ENCODE measurements around the gene TMCC1.

GRCh38 chr3:129686941-129687340 lies 206.6 kb downstream of the TMCC1 start:
- TF ChIP-seq CTCF (IDR thresholded peaks at IDR 0.05) (no peak), REST (IDR thresholded peaks at IDR 0.05) (no peak), POLR2A (IDR thresholded peaks at IDR 0.05; ENCODE audit: low read length) (no peak), JUN (IDR thresholded peaks at IDR 0.05) (no peak), GATA3 (IDR thresholded peaks at IDR 0.05; ENCODE audit: borderline replicate concordance) (no peak), SREBF2 (IDR thresholded peaks at IDR 0.05) (no peak), CHD2 (IDR thresholded peaks at IDR 0.05; ENCODE audit: low read length, partially characterized antibody) (no peak), MYC (IDR thresholded peaks at IDR 0.05; ENCODE audit: borderline replicate concordance, low read length) (no peak), MAX (IDR thresholded peaks at IDR 0.05) (no peak), ZFP36 (IDR thresholded peaks at IDR 0.05; ENCODE audit: borderline replicate concordance, partially characterized antibody) (no peak), CBX8 (IDR thresholded peaks at IDR 0.05) (no peak)

All from A549 (cell line).